Peyer's patch (tissue), 4 donors: Measurements from ENCODE around the gene ENAM. TPM values are rescaled to one million over a fixed set of nuclear protein-coding genes. Genes with fewer than 3 reads are reported as not detected.
"Not testable (repeated sequence)": the region's sequence is repeated elsewhere in the genome, so short reads cannot be mapped to it uniquely, and the experiment has no call there.

Experiments
- DNase-seq, 3 donors: peaks; one replicate each; pipeline ENCODE4 v3.0.0-alpha.2; 2017 to 2019
- H3K27ac ChIP-seq, 4 donors: fragments of 200-600 bp; sonication (generic); one replicate each; pipeline ENCODE4 v1.5.1; 2016 to 2019
- H3K27me3 ChIP-seq, 2 donors: fragments of 200-600 bp; sonication (generic); one replicate each; pipeline ENCODE4 v1.5.1; 2019
- H3K36me3 ChIP-seq, 3 donors: fragments of 200-600 bp; sonication (generic); one replicate each; pipeline ENCODE4 v1.5.1; 2016 to 2019
- H3K4me1 ChIP-seq, 4 donors: fragments of 200-600 bp; sonication (generic); one replicate each; pipeline ENCODE4 v1.5.1; 2016 to 2019
- H3K4me3 ChIP-seq, 4 donors: fragments of 200-600 bp; sonication (generic); 1 replicate in 3 of 4; 2 replicates in 1 of 4; pipeline ENCODE4 v1.5.1; 2016 to 2019; ENCODE audit warnings: mild to moderate bottlenecking in 1 of 4
- H3K9me3 ChIP-seq, 4 donors: fragments of 200-600 bp; sonication (generic); one replicate each; pipeline ENCODE4 v1.5.1; 2016 to 2019; ENCODE audit warnings: mild to moderate bottlenecking in 1 of 4
- CTCF ChIP-seq, 6 experiments: fragments of 450-650 bp in 4 of 6; fragments of 200-600 bp in 2 of 6; sonication (generic) in 1 of 6; IDR thresholded peaks; one replicate each; pipeline ENCODE4 v1.5.1; 2017 to 2019; ENCODE audit warnings: antibody characterized with exemption in 6 of 6, mild to moderate bottlenecking in 3 of 6, moderate library complexity in 1 of 6
- POLR2A ChIP-seq, 2 donors: fragments of 450-650 bp; IDR thresholded peaks; one replicate each; pipeline ENCODE4 v1.5.1; 2017; ENCODE audit warnings: antibody characterized with exemption in 2 of 2, mild to moderate bottlenecking in 2 of 2, moderate library complexity in 2 of 2
- total RNA-seq, 4 donors: library from RNA; depleted of rRNA; stranded (reverse); fragments of >200 nt; gene quantifications; one replicate each; pipeline ENCODE4 v1.1.0, GENCODE V29; 2016

Gene ENAM
- total RNA-seq, 4 donors from 2014 or later = not detected

GRCh38 chr4:70687392-70687791, 58.8 kb downstream of the ENAM start:
- Histone ChIP-seq H3K27ac (peak overlapping the region; percentile 86 to 94 (median 90)), H3K4me3 (peak overlapping the region; percentile 69 to 84 (median 80)), H3K9me3 (no peaks in the 10 kb centered on the region), H3K4me1 (peaks cover 0 to 33% (median 6%) of the 10 kb centered on the region in 4 donors), H3K27me3 (no peaks in the 10 kb centered on the region), H3K36me3 (no peaks in the 10 kb centered on the region)
- peak in 1 of 3 donors; percentile 43 for DNase-seq
- TF ChIP-seq CTCF (IDR thresholded peaks at IDR 0.05) = no peak

- Histone ChIP-seq H3K27ac (peak within 1 kb of the TSS; percentile 86 to 94 (median 90)), H3K4me3 (peak within 1 kb of the TSS; percentile 69 to 84 (median 80)), H3K4me1 (peaks cover 0 to 33% (median 6%) of the 10 kb centered on the region in 4 donors), H3K36me3 (no peaks in the 10 kb centered on the region), H3K9me3 (no peaks in the 10 kb centered on the region), H3K27me3 (no peaks in the 10 kb centered on the region)
- peak; percentile 74 to 99 (median 94) for TF ChIP-seq CTCF (IDR thresholded peaks at IDR 0.05)
- TF ChIP-seq POLR2A (IDR thresholded peaks at IDR 0.05) = peak; percentile 39 to 47
- DNase-seq = peak; percentile 88 to 97 (median 96)
These were observed 59.6 kb downstream of the ENAM start, which contains the start of gene UTP3 for GRCh38 chr4:70687821-70688794. UTP3 (plus strand) TSS chr4:70688532; CDS start chr4:70688678, 146 bp downstream.

GRCh38 chr4:70688795-70689231, 60.3 kb downstream of the ENAM start:
- TF ChIP-seq CTCF (IDR thresholded peaks at IDR 0.05) (no peak), POLR2A (IDR thresholded peaks at IDR 0.05) (no peak)
- Histone ChIP-seq H3K27me3 (no peaks in the 10 kb centered on the region), H3K27ac (peak overlapping the region; percentile 86 to 94 (median 90)), H3K9me3 (no peaks in the 10 kb centered on the region), H3K36me3 (no peaks in the 10 kb centered on the region), H3K4me3 (peak overlapping the region; percentile 69 to 84 (median 80)), H3K4me1 (peaks cover 0 to 33% (median 6%) of the 10 kb centered on the region in 4 donors)
- DNase-seq = no peak

GRCh38 chr4:70691661-70692060, 63.1 kb downstream of the ENAM start:
- Histone ChIP-seq H3K9me3 (no peaks in the 10 kb centered on the region), H3K4me1 (peaks cover 0 to 33% (median 6%) of the 10 kb centered on the region in 4 donors), H3K27ac (no peak overlapping the region), H3K36me3 (no peaks in the 10 kb centered on the region), H3K27me3 (no peaks in the 10 kb centered on the region), H3K4me3 (no peak overlapping the region)
- no peak for TF ChIP-seq POLR2A (IDR thresholded peaks at IDR 0.05)
- no peak for TF ChIP-seq CTCF (IDR thresholded peaks at IDR 0.05)
- no peak for DNase-seq

- H3K27ac ChIP-seq, H3K4me3 ChIP-seq, DNase-seq, H3K27me3 ChIP-seq, H3K36me3 ChIP-seq, H3K9me3 ChIP-seq: not testable (repeated sequence)
- peaks cover 0 to 19% (median 4%) of the 10 kb centered on the region in 4 donors for H3K4me1 ChIP-seq
These were observed 66.1 kb downstream of the ENAM start for GRCh38 chr4:70694633-70695032.

Other genes with a start within 250 kb of the ENAM start
- gene SMR3B, start 245.6 kb upstream of the ENAM start, total RNA-seq = not detected
- not detected for gene OPRPN, start 230.8 kb upstream of the ENAM start, total RNA-seq
- gene MUC7, start 156.5 kb upstream of the ENAM start, total RNA-seq = not detected
- not detected for gene AMTN, start 110.2 kb upstream of the ENAM start, total RNA-seq
- gene AMBN, start 36.5 kb upstream of the ENAM start, total RNA-seq = not detected
- 100 to 1,000 TPM in 2 of 4 donors, 10 to 100 TPM in 2; 15.9 to 326 (median 89.6) TPM for gene JCHAIN, start 37.8 kb downstream of the ENAM start, total RNA-seq
- 10 to 100 TPM; 13.3 to 37.1 (median 15.6) TPM for gene UTP3, start 59.8 kb downstream of the ENAM start, total RNA-seq
- 100 to 1,000 TPM in 1 of 4 donors, 10 to 100 TPM in 3; 36.1 to 113 (median 47.1) TPM for gene RUFY3, start 93.2 kb downstream of the ENAM start, total RNA-seq
- gene GRSF1, start 211.1 kb downstream of the ENAM start, total RNA-seq = 10 to 100 TPM; 34.0 to 46.6 (median 38.3) TPM